AG09309 (cell line): ENCODE measurements around the gene KCNB1.

ENCODE experiments used
- DNase-seq: peaks from one replicate; pipeline ENCODE4 v3.0.0-alpha.2; 2010; ENCODE audit warnings: low read depth
- H3K4me3 ChIP-seq: 2 replicates; pipeline ENCODE4 v1.5.1; 2011; ENCODE audit warnings: mild to moderate bottlenecking, low read depth, low read length, moderate library complexity; ENCODE audit not compliant: control insufficient read depth
- CTCF ChIP-seq: IDR thresholded peaks from 2 replicates; pipeline ENCODE4 v1.5.1; 2011; ENCODE audit warnings: mild to moderate bottlenecking, low read depth, low read length, inconsistent platforms; ENCODE audit not compliant: insufficient read depth, control insufficient read depth; ENCODE audit errors: missing control alignments

KCNB1 gene

GRCh38 chr20:49380337-49380780 is 102.1 kb downstream of the KCNB1 start:
- TF ChIP-seq CTCF = no peak
- DNase-seq = no peak
- H3K4me3 ChIP-seq = no peak overlapping the region

- TF ChIP-seq CTCF = no peak
- DNase-seq = no peak
- H3K4me3 ChIP-seq = no peak overlapping the region
Measured at GRCh38 chr20:49379338-49379737, 103.1 kb downstream of the KCNB1 start.

GRCh38 chr20:49377326-49377725 is 105.1 kb downstream of the KCNB1 start:
- no peak overlapping the region for H3K4me3 ChIP-seq
- no peak for DNase-seq

GRCh38 chr20:49375170-49375569 is 107.3 kb downstream of the KCNB1 start:
- TF ChIP-seq CTCF = no peak
- no peak for DNase-seq
- H3K4me3 ChIP-seq = no peak overlapping the region

More at GRCh38 chr20:49377326-49377725, 105.1 kb downstream of the KCNB1 start:
- TF ChIP-seq CTCF = no peak

- DNase-seq = no peak
- H3K4me3 ChIP-seq = no peak overlapping the region
- TF ChIP-seq CTCF = no peak
Measured at GRCh38 chr20:49372095-49372734, 110.3 kb downstream of the KCNB1 start.

- H3K4me3 ChIP-seq = no peak overlapping the region
- TF ChIP-seq CTCF = no peak
- no peak for DNase-seq
Measured at GRCh38 chr20:49368596-49368995, 113.9 kb downstream of the KCNB1 start.

GRCh38 chr20:49367113-49367512 is 115.4 kb downstream of the KCNB1 start:
- no peak for DNase-seq
- no peak for TF ChIP-seq CTCF

More at GRCh38 chr20:49367113-49367512, 115.4 kb downstream of the KCNB1 start:
- H3K4me3 ChIP-seq = no peak overlapping the region
